B cell (primary cell): Measurements from ENCODE around the gene COX14. TPM values are rescaled to one million over a fixed set of nuclear protein-coding genes. Genes with fewer than 3 reads are reported as not detected.

Experiments used
- ATAC-seq: fragments of 200-7000 bp; cut with Tn5 transposase; one replicate; pipeline ENCODE4 v1.10.0; 2021; ENCODE audit warnings: low read depth, mild to moderate bottlenecking, moderate number of reproducible peaks, moderate library complexity
- CTCF ChIA-PET: fragments of 350-600 bp; sonication (Branson Sonifier 250); formaldehyde crosslinking; loops from one replicate; lab custom pipeline; 2021; ENCODE audit warnings: antibody characterized with exemption, inconsistent platforms; lab: Charles Lee
- POLR2A ChIA-PET: fragments of 350-600 bp; sonication (Branson Sonifier 250); formaldehyde crosslinking; loops from one replicate; lab custom pipeline; 2021; ENCODE audit warnings: antibody characterized with exemption; lab: Charles Lee
- DNase-seq: peaks from one replicate; pipeline ENCODE4 v3.0.0; 2013
- H2AFZ ChIP-seq: 2 replicates; pipeline ENCODE4 v1.6.1; 2012; ENCODE audit warnings: mild to moderate bottlenecking, low read depth, low read length; ENCODE audit not compliant: insufficient read depth, poor library complexity, severe bottlenecking
- H3K27ac ChIP-seq, 2 donors: 1 replicate in 1 of 2; 2 replicates in 1 of 2; pipeline ENCODE4 v1.5.1; 2012 to 2013; ENCODE audit warnings: low read length in 2 of 2, mild to moderate bottlenecking in 2 of 2, moderate library complexity in 1 of 2
- H3K27me3 ChIP-seq, 4 experiments: fragments of 200-600 bp in 1 of 4; sonication (generic) in 1 of 4; replicated peaks in 1 of 4; 1 replicate in 2 of 4; 2 replicates in 2 of 4; pipeline versions ENCODE4 v1.6.1 to v1.7.0; 2013 to 2016; ENCODE audit warnings: low read length in 3 of 4, mild to moderate bottlenecking in 2 of 4, mixed read lengths in 1 of 4, moderate library complexity in 1 of 4; ENCODE audit not compliant: insufficient read depth in 4 of 4, control insufficient read depth in 3 of 4; ENCODE audit errors: control extremely low read depth in 1 of 4
- H3K36me3 ChIP-seq, 2 experiments: replicated peaks in 1 of 2; 1 replicate in 1 of 2; 2 replicates in 1 of 2; pipeline versions ENCODE4 v1.6.1 to v1.7.1; 2013; ENCODE audit warnings: low read length in 1 of 2; ENCODE audit not compliant: insufficient read depth in 2 of 2, control insufficient read depth in 1 of 2; ENCODE audit errors: control extremely low read depth in 1 of 2, extremely low read depth in 1 of 2
- H3K4me1 ChIP-seq, 2 donors: fragments of 200-600 bp in 1 of 2; sonication (generic) in 1 of 2; 1 replicate in 1 of 2; 2 replicates in 1 of 2; pipeline versions ENCODE4 v1.5.1 to v1.6.1; 2013 to 2017; ENCODE audit warnings: low read length in 2 of 2; ENCODE audit not compliant: control insufficient read depth in 2 of 2, insufficient read depth in 2 of 2
- H3K4me2 ChIP-seq: replicated peaks from 2 replicates; pipeline ENCODE3; 2012; ENCODE audit warnings: mild to moderate bottlenecking, low read depth, low read length; ENCODE audit not compliant: poor library complexity, severe bottlenecking
- H3K4me3 ChIP-seq, 5 experiments: fragments of 200-600 bp in 1 of 5; sonication (generic) in 1 of 5; 1 replicate in 3 of 5; 2 replicates in 2 of 5; pipeline versions ENCODE4 v1.5.1 to v1.7.0; 2011 to 2016; ENCODE audit warnings: low read length in 4 of 5, mild to moderate bottlenecking in 4 of 5, low read depth in 2 of 5, control low read depth in 1 of 5, moderate library complexity in 1 of 5; ENCODE audit not compliant: insufficient read depth in 1 of 5; ENCODE audit errors: control extremely low read depth in 1 of 5, extremely low read depth in 1 of 5
- H3K79me2 ChIP-seq: fragments of 200-600 bp; sonication (generic); one replicate; pipeline ENCODE4 v1.6.0; 2016; ENCODE audit warnings: low read length; ENCODE audit not compliant: control insufficient read depth, insufficient read depth
- H3K9ac ChIP-seq: fragments of 200-600 bp; sonication (generic); 2 replicates; pipeline ENCODE4 v1.6.1; 2017; ENCODE audit warnings: mild to moderate bottlenecking, low read length, moderate library complexity
- H3K9me3 ChIP-seq, 3 donors: one replicate each; pipeline versions ENCODE4 v1.6.1 to v1.7.1; 2013; ENCODE audit warnings: low read length in 2 of 3; ENCODE audit not compliant: control insufficient read depth in 2 of 3, insufficient read depth in 1 of 3; ENCODE audit errors: control extremely low read depth in 1 of 3
- H4K20me1 ChIP-seq: 2 replicates; pipeline ENCODE4 v1.6.0; 2012; ENCODE audit warnings: mild to moderate bottlenecking, low read length; ENCODE audit not compliant: insufficient read depth, control insufficient read depth, poor library complexity, severe bottlenecking
- H3K27ac Mint-ChIP-seq: one replicate; pipeline ENCODE4 v1.8.0; 2021; ENCODE audit warnings: mixed read lengths
- H3K27me3 Mint-ChIP-seq: one replicate; pipeline ENCODE4 v1.8.0; 2021; ENCODE audit warnings: mixed read lengths
- H3K4me1 Mint-ChIP-seq: one replicate; pipeline ENCODE4 v1.8.0; 2021; ENCODE audit warnings: mixed read lengths
- H3K4me3 Mint-ChIP-seq: one replicate; pipeline ENCODE4 v1.8.0; 2021; ENCODE audit warnings: mixed read lengths
- H3K9me3 Mint-ChIP-seq: one replicate; pipeline ENCODE4 v1.8.0; 2022; ENCODE audit warnings: mixed read lengths; ENCODE audit not compliant: insufficient read depth
- EZH2 ChIP-seq: IDR thresholded peaks from 2 replicates; pipeline ENCODE4 v1.6.1; 2012; ENCODE audit warnings: borderline replicate concordance, low read depth, mild to moderate bottlenecking, moderate library complexity, low read length; ENCODE audit not compliant: insufficient read depth, poor library complexity, severe bottlenecking
- WGBS: methylation state at CpG from one replicate; pipeline ENCODE4 v1.1.5; 2013; ENCODE audit warnings: missing lambda C conversion rate; ENCODE audit not compliant: insufficient coverage; 5-methylcytosine and 5-hydroxymethylcytosine counted together
- intact Hi-C: fragments of 100-400 bp; cut with micrococcal nuclease; formaldehyde crosslinking; loops from one replicate; pipeline ENCODE4 v1.10.0; 2022
- polyA plus RNA-seq: library from polyadenylated mRNA; depleted of rRNA; stranded (reverse); fragments of >200 nt; gene quantifications from 2 replicates; pipeline ENCODE4 v1.2.3, GENCODE V29; 2012
- total RNA-seq, 2 donors: library from RNA; stranded (reverse); fragments of 120-200 nt in 1 of 2; gene quantifications; 1 replicate in 1 of 2; 2 replicates in 1 of 2; pipeline versions ENCODE4 v1.2.3 to v1.2.4, GENCODE V29; 2013 to 2022
- TF ChIP-seq, protein P1 (sequence below): fragments of 200-600 bp; IDR thresholded peaks from one replicate; pipeline ENCODE4 v1.8.0; 2022; ENCODE audit warnings: antibody characterized with exemption, mild to moderate bottlenecking

The COX14 gene
- total and polyA plus RNA-seq, 2 donors (not counting 1 experiment from before 2014, with no cell fraction given), result 31.8 to 60.4 TPM

DNA sequence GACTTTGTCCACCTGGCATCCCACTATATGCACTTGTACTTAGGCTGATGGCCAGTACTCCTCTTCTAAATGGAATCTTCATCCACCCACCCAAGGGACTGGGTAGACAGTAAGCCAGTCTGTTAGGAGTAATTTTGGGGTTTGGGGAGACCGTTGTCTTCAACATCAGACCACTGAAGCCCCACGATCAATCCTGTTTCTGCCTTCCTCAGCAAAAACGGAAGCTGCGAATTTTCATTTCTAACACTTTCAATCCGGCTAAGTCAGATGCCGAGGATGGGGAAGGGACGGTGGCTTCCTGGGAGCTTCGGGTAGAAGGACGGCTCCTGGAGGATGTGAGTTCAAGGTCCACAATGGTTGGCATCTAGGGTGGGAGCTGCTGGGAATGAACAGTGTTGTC is 24.9 kb upstream of the COX14 start:
- Histone ChIP-seq H3K9me3 (no peaks in the 10 kb centered on the region), H3K4me3 (no peak overlapping the region), H2AFZ (no peak overlapping the region), H3K27ac (no peak overlapping the region), H3K79me2 (peaks cover 18% of the 10 kb centered on the region), H3K36me3 (peaks cover 18 to 50% of the 10 kb centered on the region in 2 experiments), H4K20me1 (peaks cover 9% of the 10 kb centered on the region), H3K4me2 (no peak overlapping the region), H3K27me3 (no peaks in the 10 kb centered on the region), H3K4me1 (peaks cover 13 to 20% of the 10 kb centered on the region in 2 donors), H3K9ac (no peak overlapping the region)
- ATAC-seq, result no peak
- no peak for DNase-seq
- Mint-ChIP-seq H3K4me1 (peaks cover 41% of the 10 kb centered on the region), H3K27ac (peak overlapping the region; percentile 34), H3K9me3 (no peaks in the 10 kb centered on the region), H3K4me3 (no peak overlapping the region), H3K27me3 (no peaks in the 10 kb centered on the region)
- TF ChIP-seq EZH2, result no peak
- TF ChIP-seq, protein P1, sequence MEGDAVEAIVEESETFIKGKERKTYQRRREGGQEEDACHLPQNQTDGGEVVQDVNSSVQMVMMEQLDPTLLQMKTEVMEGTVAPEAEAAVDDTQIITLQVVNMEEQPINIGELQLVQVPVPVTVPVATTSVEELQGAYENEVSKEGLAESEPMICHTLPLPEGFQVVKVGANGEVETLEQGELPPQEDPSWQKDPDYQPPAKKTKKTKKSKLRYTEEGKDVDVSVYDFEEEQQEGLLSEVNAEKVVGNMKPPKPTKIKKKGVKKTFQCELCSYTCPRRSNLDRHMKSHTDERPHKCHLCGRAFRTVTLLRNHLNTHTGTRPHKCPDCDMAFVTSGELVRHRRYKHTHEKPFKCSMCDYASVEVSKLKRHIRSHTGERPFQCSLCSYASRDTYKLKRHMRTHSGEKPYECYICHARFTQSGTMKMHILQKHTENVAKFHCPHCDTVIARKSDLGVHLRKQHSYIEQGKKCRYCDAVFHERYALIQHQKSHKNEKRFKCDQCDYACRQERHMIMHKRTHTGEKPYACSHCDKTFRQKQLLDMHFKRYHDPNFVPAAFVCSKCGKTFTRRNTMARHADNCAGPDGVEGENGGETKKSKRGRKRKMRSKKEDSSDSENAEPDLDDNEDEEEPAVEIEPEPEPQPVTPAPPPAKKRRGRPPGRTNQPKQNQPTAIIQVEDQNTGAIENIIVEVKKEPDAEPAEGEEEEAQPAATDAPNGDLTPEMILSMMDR, result no peak
- CTCF ChIA-PET, result interaction anchor here (0.8 to 17.2 kb wide), 10 partner anchors 9 to 89 kb away, joined by 3 to 343 read pairs (median 14); partner anchors contain the start of genes CERS5, COX14 and GPD1
- intact Hi-C loops, result no loop called here
- 90% methylated on average over 2 of the region's 9 CpGs for WGBS
- POLR2A ChIA-PET, result interaction anchor here (3.5 kb wide), 1 partner anchor 24 kb away, joined by 69 read pairs; the partner anchor contains the start of gene COX14

DNA sequence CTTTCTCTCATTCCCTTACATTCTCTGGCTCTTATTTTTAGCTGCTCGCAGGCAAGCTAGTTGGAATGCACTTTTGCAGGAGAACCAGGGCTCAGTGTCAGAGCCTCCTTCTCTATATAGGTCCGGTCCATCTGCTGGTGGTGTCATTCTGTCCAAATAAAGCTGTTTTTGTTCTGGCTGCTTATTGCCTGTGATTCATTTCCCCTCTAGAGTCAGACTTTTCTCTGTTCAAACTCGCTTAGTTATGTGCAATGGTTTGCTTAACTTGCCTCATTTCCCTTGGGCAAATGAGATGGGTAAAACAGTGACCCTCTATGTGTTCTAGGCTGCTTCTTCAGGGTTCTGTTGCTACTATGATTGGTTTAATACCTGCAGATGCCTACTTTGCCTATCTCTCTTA is 24.0 kb upstream of the COX14 start:
- Histone ChIP-seq H3K4me2 (no peak overlapping the region), H3K9me3 (no peaks in the 10 kb centered on the region), H3K27ac (peak overlapping the region in 1 of 2 donors; percentile 2), H3K27me3 (no peaks in the 10 kb centered on the region), H3K9ac (no peak overlapping the region), H3K36me3 (peaks cover 18 to 57% of the 10 kb centered on the region in 2 experiments), H4K20me1 (peaks cover 9% of the 10 kb centered on the region), H3K79me2 (peaks cover 14% of the 10 kb centered on the region), H2AFZ (no peak overlapping the region), H3K4me1 (peaks cover 13 to 20% of the 10 kb centered on the region in 2 donors), H3K4me3 (no peak overlapping the region)
- H3K4me3 Mint-ChIP-seq, result no peak overlapping the region
- intact Hi-C loops, result loop anchor here (1.0 to 2.0 kb wide), 2 partner anchors 45 to 87 kb away; no protein-coding TSS in a partner anchor
- DNase-seq (no peak), ATAC-seq (no peak)
- H3K27me3 Mint-ChIP-seq, result no peaks in the 10 kb centered on the region
- POLR2A ChIA-PET, result no interaction called here
- H3K4me1 Mint-ChIP-seq, result peaks cover 41% of the 10 kb centered on the region
- peak overlapping the region; percentile 51 for H3K27ac Mint-ChIP-seq
- TF ChIP-seq EZH2, result no peak
- TF ChIP-seq, protein P1, result no peak
- CTCF ChIA-PET, result interaction anchor here (0.6 to 17.2 kb wide), 17 partner anchors 8 to 91 kb away, joined by 3 to 343 read pairs (median 4); partner anchors contain the start of genes CERS5, COX14 and GPD1
- H3K9me3 Mint-ChIP-seq, result no peaks in the 10 kb centered on the region
- WGBS, result 85% methylated on average over 2 of the region's 3 CpGs
